H1 (cell line): ENCODE data around the gene DUSP1. TPM values are rescaled to one million over a fixed set of nuclear protein-coding genes. Genes with fewer than 3 reads are reported as not detected.

Experiments used
- CTCF ChIA-PET: fragments of 300-600 bp; sonication (Branson Sonifier 250); formaldehyde crosslinking; loops from one replicate; lab custom pipeline; 2021; ENCODE audit not compliant: partially characterized antibody; lab: Charles Lee
- POLR2A ChIA-PET: fragments of 300-600 bp; sonication (Branson Sonifier 250); formaldehyde crosslinking; loops from one replicate; lab custom pipeline; 2021; ENCODE audit warnings: inconsistent platforms; ENCODE audit not compliant: partially characterized antibody; lab: Charles Lee
- DNase-seq, 2 experiments: peaks; one replicate each; pipeline versions ENCODE4 v3.0.0 to v3.0.0-alpha.2; 2010 to 2022; ENCODE audit warnings: low spot score in 2 of 2, low read depth in 1 of 2, mixed read lengths in 1 of 2
- FAIRE-seq: peaks from 2 replicates; lab custom pipeline; 2011; peaks lifted over from hg19 to GRCh38; lab: Jason Lieb, UNC
- H2AFZ ChIP-seq: 2 replicates; pipeline ENCODE4 v1.8.1; 2012; ENCODE audit warnings: low read length, inconsistent platforms
- H2AK5ac ChIP-seq: 2 replicates; pipeline ENCODE4 v1.6.1; 2013; ENCODE audit warnings: low read depth, low read length
- H2BK120ac ChIP-seq: replicated peaks from 2 replicates; pipeline ENCODE3; 2013; ENCODE audit warnings: low read depth, low read length, inconsistent platforms
- H2BK12ac ChIP-seq: 2 replicates; pipeline ENCODE4 v1.6.1; 2013; ENCODE audit warnings: low read depth, low read length
- H2BK15ac ChIP-seq: 2 replicates; pipeline ENCODE4 v1.6.1; 2013; ENCODE audit warnings: low read length
- H2BK20ac ChIP-seq: 2 replicates; pipeline ENCODE4 v1.6.1; 2013; ENCODE audit warnings: low read length
- H2BK5ac ChIP-seq: 2 replicates; pipeline ENCODE4 v1.6.1; 2013; ENCODE audit warnings: low read depth, low read length
- H3K14ac ChIP-seq: 2 replicates; pipeline ENCODE4 v1.6.1; 2013; ENCODE audit warnings: inconsistent platforms; ENCODE audit not compliant: insufficient read length
- H3K18ac ChIP-seq: 2 replicates; pipeline ENCODE4 v1.6.1; 2013; ENCODE audit warnings: low read length; ENCODE audit errors: extremely low read depth
- H3K23ac ChIP-seq: 2 replicates; pipeline ENCODE4 v1.6.1; 2013; ENCODE audit warnings: inconsistent platforms; ENCODE audit not compliant: insufficient read length
- H3K23me2 ChIP-seq: 2 replicates; pipeline ENCODE4 v1.6.1; 2013; ENCODE audit warnings: low read depth, low read length
- H3K27ac ChIP-seq: 2 replicates; pipeline ENCODE4 v1.6.1; 2011; ENCODE audit warnings: low read depth, low read length, inconsistent platforms
- H3K27me3 ChIP-seq, 4 experiments: replicated peaks in 1 of 4; 1 replicate in 1 of 4; 2 replicates in 3 of 4; pipeline versions ENCODE4 v1.6.1 to v1.8.1; 2011 to 2013; ENCODE audit warnings: low read length in 3 of 4, mild to moderate bottlenecking in 3 of 4, inconsistent platforms in 2 of 4, mixed read lengths in 2 of 4, moderate library complexity in 1 of 4; ENCODE audit not compliant: control insufficient read depth in 3 of 4, insufficient read depth in 3 of 4; ENCODE audit errors: extremely low read depth in 1 of 4
- H3K36me3 ChIP-seq, 4 experiments: 2 replicates each; pipeline versions ENCODE4 v1.6.1 to v1.8.1; 2011 to 2013; ENCODE audit warnings: mild to moderate bottlenecking in 4 of 4, low read length in 3 of 4, moderate library complexity in 2 of 4, control low read depth in 1 of 4, inconsistent platforms in 1 of 4; ENCODE audit not compliant: insufficient read depth in 4 of 4, control insufficient read depth in 2 of 4
- H3K4ac ChIP-seq: replicated peaks from 2 replicates; pipeline ENCODE3; 2013; ENCODE audit warnings: low read length, low read depth, mixed read lengths, inconsistent platforms; ENCODE audit not compliant: insufficient read length
- H3K4me1 ChIP-seq, 4 experiments: replicated peaks in 1 of 4; 1 replicate in 1 of 4; 2 replicates in 3 of 4; pipeline versions ENCODE4 v1.6.1 to v1.8.1; 2011 to 2013; ENCODE audit warnings: low read length in 3 of 4, inconsistent platforms in 2 of 4, mixed read lengths in 1 of 4; ENCODE audit not compliant: insufficient read depth in 4 of 4, control insufficient read depth in 3 of 4
- H3K4me2 ChIP-seq, 2 experiments: 2 replicates each; pipeline versions ENCODE4 v1.6.1 to v1.8.1; 2011 to 2013; ENCODE audit warnings: low read depth in 2 of 2, low read length in 2 of 2, control low read depth in 1 of 2, inconsistent platforms in 1 of 2, mild to moderate bottlenecking in 1 of 2; ENCODE audit not compliant: insufficient read depth in 1 of 2
- H3K4me3 ChIP-seq, 4 experiments: fragments of 200-600, 300-600 bp in 1 of 4; sonication (generic), shearing (Covaris generic), sonication (Bioruptor Twin) in 1 of 4; 2 replicates each; pipeline versions ENCODE4 v1.5.1 to v1.8.1; 2011 to 2016; ENCODE audit warnings: low read length in 4 of 4, low read depth in 3 of 4, control low read depth in 2 of 4, inconsistent platforms in 2 of 4, mild to moderate bottlenecking in 2 of 4, mixed read lengths in 1 of 4, moderate library complexity in 1 of 4; ENCODE audit not compliant: insufficient read depth in 2 of 4; ENCODE audit errors: extremely low read depth in 1 of 4
- H3K56ac ChIP-seq: replicated peaks from 2 replicates; pipeline ENCODE3; 2013; ENCODE audit warnings: low read depth, mild to moderate bottlenecking, mixed read lengths, low read length, inconsistent platforms; ENCODE audit not compliant: insufficient read length
- H3K79me1 ChIP-seq: 2 replicates; pipeline ENCODE4 v1.6.1; 2013; ENCODE audit warnings: low read depth, low read length, control low read depth
- H3K79me2 ChIP-seq, 2 experiments: 2 replicates each; pipeline versions ENCODE4 v1.6.1 to v1.8.1; 2012 to 2013; ENCODE audit warnings: low read length in 2 of 2, mild to moderate bottlenecking in 2 of 2, inconsistent platforms in 1 of 2; ENCODE audit not compliant: insufficient read depth in 2 of 2, control insufficient read depth in 1 of 2
- H3K9ac ChIP-seq, 4 experiments: replicated peaks in 1 of 4; 1 replicate in 1 of 4; 2 replicates in 3 of 4; pipeline versions ENCODE4 v1.6.1 to v1.8.1; 2011 to 2013; ENCODE audit warnings: low read depth in 3 of 4, low read length in 3 of 4, control low read depth in 2 of 4, mild to moderate bottlenecking in 2 of 4, moderate library complexity in 2 of 4, inconsistent platforms in 1 of 4; ENCODE audit errors: extremely low read depth in 1 of 4
- H3K9me3 ChIP-seq, 2 experiments: 2 replicates each; pipeline versions ENCODE4 v1.6.1 to v1.8.1; 2012 to 2013; ENCODE audit warnings: mild to moderate bottlenecking in 2 of 2, moderate library complexity in 2 of 2, control low read depth in 1 of 2, inconsistent platforms in 1 of 2, low read depth in 1 of 2, low read length in 1 of 2, mixed read lengths in 1 of 2; ENCODE audit not compliant: insufficient read depth in 2 of 2
- H4K20me1 ChIP-seq, 2 experiments: replicated peaks in 1 of 2; 2 replicates each; pipeline versions ENCODE3 to v1.8.1; 2011 to 2013; ENCODE audit warnings: inconsistent platforms in 2 of 2, low read length in 2 of 2, mild to moderate bottlenecking in 1 of 2; ENCODE audit not compliant: insufficient read depth in 2 of 2, control insufficient read depth in 1 of 2
- H4K5ac ChIP-seq: 2 replicates; pipeline ENCODE4 v1.6.1; 2013; ENCODE audit warnings: low read length, low read depth, mixed read lengths, inconsistent platforms; ENCODE audit not compliant: insufficient read length
- H4K8ac ChIP-seq: 2 replicates; pipeline ENCODE4 v1.8.0; 2013; ENCODE audit warnings: mild to moderate bottlenecking, moderate library complexity, low read length, inconsistent platforms; ENCODE audit not compliant: insufficient read depth; ENCODE audit errors: extremely low read depth
- H4K91ac ChIP-seq: replicated peaks from 2 replicates; pipeline ENCODE3; 2013; ENCODE audit warnings: low read length, mixed read lengths, inconsistent platforms; ENCODE audit not compliant: insufficient read length
- RFX5 ChIP-seq: IDR thresholded peaks from 2 replicates; pipeline ENCODE4 v1.6.1; 2011; ENCODE audit warnings: low read depth, low read length, improper control_type of control experiment, borderline replicate concordance
- TEAD4 ChIP-seq: IDR thresholded peaks from 2 replicates; pipeline ENCODE4 v1.6.1; 2012; ENCODE audit warnings: low read depth, low read length, inconsistent platforms, mixed read lengths
- WGBS, 2 experiments: shearing (Covaris generic) in 1 of 2; methylation state at CpG; one replicate each; pipeline versions ENCODE4 v1.1.6 to v1.1.7; 2013 to 2015; ENCODE audit warnings: low lambda C conversion rate in 2 of 2, mixed read lengths in 2 of 2, inconsistent platforms in 1 of 2, low coverage in 1 of 2, missing lambda C conversion rate in 1 of 2; ENCODE audit not compliant: insufficient replicate concordance in 2 of 2, insufficient coverage in 1 of 2, insufficient read length in 1 of 2; ENCODE audit errors: extremely low coverage in 1 of 2, missing lambda C conversion rate in 1 of 2; 5-methylcytosine and 5-hydroxymethylcytosine counted together
- polyA plus RNA-seq, 7 experiments: library from polyadenylated mRNA; depleted of rRNA in 3 of 7; stranded (reverse) in 5 of 7; unstranded in 2 of 7; fragments of >200 nt in 5 of 7; fragments of 200-250 nt in 2 of 7; gene quantifications; 1 replicate in 5 of 7; 2 replicates in 1 of 7; 4 replicates in 1 of 7; pipeline versions ENCODE4 v1.2.1 to v1.2.3, GENCODE V29; 2011 to 2013; ENCODE audit warnings: missing spikeins in 2 of 7, mixed read lengths in 2 of 7
- total RNA-seq: library from RNA; stranded (reverse); fragmentation: NEBNext Ultra II Directional; extraction: Animal tissue kit (Norgen Biotek cat#: 25700); gene quantifications from 2 replicates; pipeline ENCODE4 v1.2.1, GENCODE V29; 2021

The DUSP1 gene
- total and polyA plus RNA-seq, 2 of the 8 experiments (the other 6 are each of a cell fraction or from before 2014, with no cell fraction given): 6.5 to 11.7 TPM

DNA sequence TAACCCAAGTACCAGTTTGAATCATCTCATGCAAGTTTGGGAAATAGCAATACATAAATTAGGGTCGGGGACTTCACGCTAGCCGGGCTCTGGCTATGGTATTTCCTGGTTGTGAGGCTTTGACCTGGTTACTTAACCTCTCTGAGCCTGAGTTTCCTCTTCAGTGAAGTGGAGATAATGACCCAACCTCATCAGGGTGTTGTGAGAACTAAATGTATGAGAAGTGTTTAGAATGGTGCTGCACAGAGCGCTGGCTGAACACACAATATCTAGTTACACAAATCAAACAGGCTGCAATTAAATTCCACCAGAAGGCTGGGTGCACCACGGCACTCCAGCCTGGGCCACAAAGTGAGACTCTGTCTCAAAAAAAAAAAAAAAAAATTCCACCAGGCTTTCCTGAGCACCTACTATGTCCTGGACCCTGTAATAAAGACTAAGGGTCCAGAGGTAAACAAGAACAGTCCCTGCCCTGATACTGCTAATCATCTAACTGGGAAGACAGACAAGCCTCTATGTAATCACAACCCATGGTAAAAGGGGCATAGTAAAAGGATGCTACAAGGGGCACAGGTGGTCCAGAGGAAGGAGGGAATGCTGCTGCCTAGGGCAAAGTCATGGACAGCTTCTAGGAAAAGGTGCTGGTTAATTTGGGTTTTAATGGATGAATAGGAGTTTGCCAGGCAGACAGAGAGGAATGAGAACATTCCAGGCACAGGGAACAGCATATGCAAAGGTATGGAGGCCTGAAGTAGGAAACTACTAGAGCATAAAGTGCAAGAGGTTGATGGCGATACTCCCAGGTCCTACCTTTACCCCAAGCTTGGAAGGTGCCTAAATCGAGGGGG, 27.7 kb downstream of the DUSP1 start:
- Histone ChIP-seq H4K5ac (no peak overlapping the region), H2AK5ac (no peak overlapping the region), H3K9me3 (peaks cover 6 to 9% of the 10 kb centered on the region in 2 experiments; a peak in 3 of 4 replicates), H2BK12ac (no peak overlapping the region), H4K20me1 (no peaks in the 10 kb centered on the region), H3K23ac (no peak overlapping the region), H3K36me3 (no peaks in the 10 kb centered on the region), H3K4me2 (no peak overlapping the region)
- DNase-seq: no peak
- TF ChIP-seq TEAD4: peak; percentile 50; the same call in 1 of the 2 replicates
- TF ChIP-seq RFX5: no peak
- TF ChIP-seq, all 59 proteins: peak for 1
- Histone ChIP-seq H3K18ac (no peak overlapping the region), H3K4me1 (peaks cover 0 to 4% (median 0%) of the 10 kb centered on the region in 4 experiments; a peak in 3 of 7 replicates), H3K27me3 (peaks cover 0 to 4% (median 0%) of the 10 kb centered on the region in 4 experiments; a peak in 2 of 7 replicates), H2BK5ac (no peak overlapping the region), H3K27ac (no peak overlapping the region), H2BK20ac (no peak overlapping the region), H3K14ac (no peak overlapping the region), H4K8ac (no peak overlapping the region), H3K79me1 (no peaks in the 10 kb centered on the region), H2BK120ac (no peak overlapping the region), H3K79me2 (no peaks in the 10 kb centered on the region), H3K23me2 (0 out of 2 replicates have a peak, but pooled peaks cover 2% of the 10 kb centered on the region), H3K9ac (no peak overlapping the region), H3K56ac (no peak overlapping the region), H3K4ac (no peak overlapping the region), H2BK15ac (no peak overlapping the region), H3K4me3 (no peak overlapping the region), H2AFZ (no peak overlapping the region), H4K91ac (no peak overlapping the region)
- POLR2A ChIA-PET: interaction anchor here (1.4 kb wide), 1 partner anchor 27 kb away, joined by 3 read pairs; no protein-coding TSS in a partner anchor
- WGBS, 2 experiments: 93% methylated on average over 7 of the region's 7 CpGs; no CpG with 5 or more reads in 1 of the 2 experiments
- no peak for FAIRE-seq
- CTCF ChIA-PET: interaction anchor here (1.6 to 1.7 kb wide), 2 partner anchors 27 to 28 kb away, joined by 3 to 4 read pairs; no protein-coding TSS in a partner anchor
